GM18907 (cell line): Measurements from ENCODE around the gene OTC.

Source experiments
- ATAC-seq: cut with Tn5 transposase; IDR thresholded peaks from one replicate; pipeline ENCODE4 v1.9.1; 2021; ENCODE audit warnings: mild to moderate bottlenecking, moderate library complexity; ENCODE audit not compliant: unreplicated experiment

The OTC gene

DNA sequence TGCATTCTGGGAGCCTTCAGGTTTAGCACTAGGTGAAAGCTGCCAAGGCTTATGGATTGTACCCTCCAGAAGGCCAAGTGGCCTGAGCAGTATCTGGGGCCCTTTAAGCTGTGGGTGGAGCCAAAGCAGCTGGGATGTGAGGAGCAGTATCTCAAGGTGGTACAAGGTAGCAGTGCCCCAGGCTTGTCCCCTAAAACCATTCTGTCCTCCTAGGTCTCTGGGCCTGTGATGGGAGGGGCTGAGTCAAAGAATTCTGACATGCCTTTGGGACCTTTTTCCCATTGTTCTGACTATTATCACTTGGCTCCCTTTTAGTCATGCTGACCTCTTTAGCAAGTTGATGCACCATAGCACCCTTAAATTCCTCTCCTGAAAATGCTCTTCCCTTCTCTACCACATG lies 109.9 kb downstream of the OTC start:
- no peak for ATAC-seq

DNA sequence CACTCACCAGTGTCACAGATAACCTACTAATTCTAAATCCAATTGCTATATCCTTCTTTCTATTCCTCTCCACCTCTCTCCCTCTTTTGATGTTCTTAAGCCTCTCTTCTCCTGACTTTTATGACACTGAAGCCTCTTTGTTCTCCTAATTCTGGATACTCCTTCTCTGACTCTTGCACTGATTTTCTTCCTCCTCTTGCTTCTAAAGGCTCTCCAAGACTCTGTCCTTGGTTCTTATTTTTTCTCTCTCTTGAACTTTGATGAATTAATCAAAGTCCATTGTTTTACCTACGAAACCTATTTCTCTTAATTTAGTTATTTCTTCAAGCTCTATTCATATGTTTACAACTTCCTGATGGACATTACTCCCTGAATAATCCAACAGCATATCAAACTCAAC lies 113.3 kb downstream of the OTC start:
- no peak for ATAC-seq

DNA sequence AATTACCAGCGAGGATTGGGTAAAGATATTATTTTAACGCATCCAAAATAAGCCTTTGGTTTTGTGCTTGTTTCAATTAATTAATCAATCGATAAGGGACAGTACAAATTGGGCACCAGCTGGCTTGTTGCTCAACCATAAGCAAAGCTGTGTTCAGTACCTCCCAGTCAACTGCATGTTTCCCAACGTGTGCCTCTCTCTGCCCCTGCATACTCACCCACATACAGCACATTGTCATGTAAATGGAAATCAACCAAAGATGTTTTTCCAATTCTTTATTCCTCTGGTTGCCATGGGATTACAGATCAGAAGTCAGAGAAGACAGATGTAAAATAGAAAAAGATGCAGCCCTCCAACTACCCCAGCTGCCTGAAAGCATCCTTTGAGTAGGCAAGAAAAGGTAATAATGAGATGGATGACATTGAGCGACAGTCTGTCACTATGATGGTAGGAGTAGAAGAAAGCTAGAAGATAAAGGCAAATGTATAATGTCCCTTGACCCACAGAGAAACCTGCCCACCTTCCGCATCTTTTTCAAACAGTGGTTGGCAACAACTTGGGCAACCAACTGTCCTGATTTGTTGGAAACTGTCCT lies 116.3 kb downstream of the OTC start:
- no peak for ATAC-seq
